Psoas muscle (tissue), 8 donors: ENCODE measurements around the gene ROPN1. TPM values are rescaled to one million over a fixed set of nuclear protein-coding genes. Genes with fewer than 3 reads are reported as not detected.
"Not testable (repeated sequence)": the region's sequence is repeated elsewhere in the genome, so short reads cannot be mapped to it uniquely, and the experiment has no call there.

Experiments
- ATAC-seq, 4 donors: fragments of 200-7000 bp; cut with Tn5 transposase; one replicate each; pipeline ENCODE4 v1.9.1; 2020; ENCODE audit warnings: moderate library complexity in 3 of 4, mild to moderate bottlenecking in 2 of 4
- DNase-seq, 2 donors: peaks; one replicate each; pipeline ENCODE4 v3.0.0-alpha.2; 2020
- H3K27ac ChIP-seq: fragments of 200-600 bp; one replicate; pipeline ENCODE4 v1.8.0; 2022
- H3K27me3 ChIP-seq, 3 donors: fragments of 200-600 bp in 1 of 3; one replicate each; pipeline versions ENCODE4 v1.6.1 to v1.8.0; 2013 to 2022; ENCODE audit warnings: low read length in 2 of 3, mild to moderate bottlenecking in 2 of 3, moderate library complexity in 1 of 3; ENCODE audit not compliant: insufficient read depth in 3 of 3
- H3K36me3 ChIP-seq, 2 donors: fragments of 200-600 bp in 1 of 2; one replicate each; pipeline versions ENCODE4 v1.6.1 to v1.8.0; 2013 to 2022; ENCODE audit warnings: low read depth in 1 of 2, mild to moderate bottlenecking in 1 of 2, moderate library complexity in 1 of 2; ENCODE audit not compliant: insufficient read depth in 1 of 2
- H3K4me1 ChIP-seq: fragments of 200-600 bp; one replicate; pipeline ENCODE4 v1.8.0; 2022
- H3K4me3 ChIP-seq: fragments of 200-600 bp; one replicate; pipeline ENCODE4 v1.8.0; 2022; ENCODE audit warnings: mild to moderate bottlenecking
- H3K9me3 ChIP-seq: fragments of 200-600 bp; one replicate; pipeline ENCODE4 v1.8.0; 2022
- WGBS, 3 donors: extraction: QIAGEN DNeasy Blood & Tissue Kit; methylation state at CpG; one replicate each; pipeline versions ENCODE4 v1.1.6 to v1.1.7; 2013; 5-methylcytosine and 5-hydroxymethylcytosine counted together
- intact Hi-C, 2 donors: fragments of 100-400 bp; cut with DNase I; formaldehyde crosslinking; loops; one replicate each; pipeline versions ENCODE4 v1.11.0 to v1.14.2; 2022
- polyA plus RNA-seq, 3 donors: library from polyadenylated mRNA; stranded (reverse); fragments of 200-250 nt; gene quantifications; one replicate each; pipeline ENCODE4 v1.2.3, GENCODE V29; 2013
- total RNA-seq, 4 donors: library from RNA; stranded (reverse); fragmentation: NEBNext Ultra II Directional in 2 of 4; extraction: Animal tissue kit (Norgen Biotek cat#: 25700) in 2 of 4; gene quantifications; one replicate each; pipeline versions ENCODE4 v1.2.1 to v1.2.4, GENCODE V29; 2021 to 2023
- TF ChIP-seq, protein P1 (sequence below): fragments of 200-600 bp; IDR thresholded peaks from one replicate; pipeline ENCODE4 v1.8.0; 2022; ENCODE audit warnings: antibody characterized with exemption
- donor health status: healthy with polysubstance abuse.
- donor health status: DM: no; HTN: no; CAD: no; lungs with moderate emphysema.
- donor health status: Bipolar disorder and iron deficiency.
- donor health status: healthy.
- donor health status: DM: yes; HTN: yes; CAD: no.
- donor health status: DM: no; HTN: no; CAD: no.
- donor health status: DM: no; HTN: no; CAD: no.
- donor health status: DM: yes; HTN: yes; CAD: no.

The ROPN1 gene
- total and polyA plus RNA-seq, 7 donors = not detected

- H3K27ac ChIP-seq = no peak overlapping the region
- no peak for DNase-seq
- no peaks in the 10 kb centered on the region for H3K9me3 ChIP-seq
- H3K4me1 ChIP-seq = no peaks in the 10 kb centered on the region
- WGBS, 3 donors = 67 to 76% (median 74%) methylated on average over 4 of the region's 4 CpGs
- ATAC-seq = no peak
- intact Hi-C loops = loop anchor here in 1 of 2 donors (10.0 kb wide), 1 partner anchor 96 kb away; the partner anchor contains the start of gene MYLK
- H3K4me3 ChIP-seq = peak overlapping the region; percentile 32
- H3K27me3 ChIP-seq = peaks cover 0 to 33% (median 0%) of the 10 kb centered on the region in 3 donors
- TF ChIP-seq, protein P1, sequence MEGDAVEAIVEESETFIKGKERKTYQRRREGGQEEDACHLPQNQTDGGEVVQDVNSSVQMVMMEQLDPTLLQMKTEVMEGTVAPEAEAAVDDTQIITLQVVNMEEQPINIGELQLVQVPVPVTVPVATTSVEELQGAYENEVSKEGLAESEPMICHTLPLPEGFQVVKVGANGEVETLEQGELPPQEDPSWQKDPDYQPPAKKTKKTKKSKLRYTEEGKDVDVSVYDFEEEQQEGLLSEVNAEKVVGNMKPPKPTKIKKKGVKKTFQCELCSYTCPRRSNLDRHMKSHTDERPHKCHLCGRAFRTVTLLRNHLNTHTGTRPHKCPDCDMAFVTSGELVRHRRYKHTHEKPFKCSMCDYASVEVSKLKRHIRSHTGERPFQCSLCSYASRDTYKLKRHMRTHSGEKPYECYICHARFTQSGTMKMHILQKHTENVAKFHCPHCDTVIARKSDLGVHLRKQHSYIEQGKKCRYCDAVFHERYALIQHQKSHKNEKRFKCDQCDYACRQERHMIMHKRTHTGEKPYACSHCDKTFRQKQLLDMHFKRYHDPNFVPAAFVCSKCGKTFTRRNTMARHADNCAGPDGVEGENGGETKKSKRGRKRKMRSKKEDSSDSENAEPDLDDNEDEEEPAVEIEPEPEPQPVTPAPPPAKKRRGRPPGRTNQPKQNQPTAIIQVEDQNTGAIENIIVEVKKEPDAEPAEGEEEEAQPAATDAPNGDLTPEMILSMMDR = no peak
- no peaks in the 10 kb centered on the region for H3K36me3 ChIP-seq
Observed at GRCh38 chr3:123980539-123980938, 11.4 kb downstream of the ROPN1 start.

DNA sequence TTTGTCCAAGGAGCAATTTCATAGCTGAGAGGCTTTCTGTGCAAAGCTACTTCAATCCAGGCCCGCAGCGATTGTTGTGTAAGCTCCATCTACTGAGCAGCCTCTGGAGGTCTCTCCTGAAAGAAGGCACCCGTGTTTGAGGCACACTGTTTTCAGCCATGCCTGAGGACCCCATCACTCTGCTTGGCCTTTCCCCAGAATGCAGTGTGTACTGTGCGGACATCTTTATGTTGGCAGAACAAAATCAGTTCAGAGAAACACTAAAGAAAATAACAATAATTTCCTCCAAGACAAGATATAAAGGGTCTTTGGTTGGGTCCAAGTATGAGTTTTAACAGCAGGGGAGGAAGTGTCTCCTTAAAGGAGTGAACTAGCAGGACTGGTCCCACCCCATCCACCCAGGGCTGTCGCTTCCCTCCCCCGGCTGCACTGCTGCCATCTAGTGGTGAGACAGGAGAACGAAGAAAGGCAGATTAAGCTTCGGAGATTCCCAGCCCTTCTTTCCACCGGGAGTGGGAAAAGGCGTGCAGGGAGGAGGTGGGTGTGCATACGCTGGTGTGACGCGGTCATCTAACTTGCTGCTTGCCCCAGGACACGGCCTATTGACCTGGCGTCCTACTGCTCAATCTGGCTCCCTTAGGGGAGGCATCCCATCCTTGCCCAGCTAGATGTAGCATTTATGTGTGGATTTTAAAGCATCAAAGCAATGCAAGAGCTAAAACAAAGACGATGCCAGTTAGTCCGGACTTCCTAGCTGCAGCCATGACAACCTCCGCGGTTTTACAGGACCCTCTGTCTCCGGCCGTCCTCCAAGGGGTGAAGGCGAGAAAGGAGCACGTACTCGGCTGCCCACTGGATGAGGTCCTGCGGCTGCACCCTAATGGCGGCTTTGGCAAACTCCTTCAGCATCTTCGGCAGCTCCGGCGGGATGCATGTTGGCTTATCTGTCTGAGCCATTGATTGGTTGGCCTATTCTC is 12.1 kb downstream of the ROPN1 start:
- not testable (repeated sequence) for H3K4me1 ChIP-seq, H3K36me3 ChIP-seq, H3K9me3 ChIP-seq, H3K27ac ChIP-seq
- ATAC-seq = peak; percentile 85 to 97 (median 90)
- 8 to 14% (median 10%) methylated on average over 24 to 27 of the region's 29 CpGs for WGBS, 3 donors
- peak; percentile 15 to 56 for DNase-seq
- TF ChIP-seq, protein P1 = peak; percentile 70
- H3K4me3 ChIP-seq = peak overlapping the region; percentile 32
- intact Hi-C loops = loop anchor here in 1 of 2 donors (10.0 kb wide), 1 partner anchor 95 kb away; the partner anchor contains the start of gene MYLK
- H3K27me3 ChIP-seq = peaks cover 0 to 33% (median 0%) of the 10 kb centered on the region in 3 donors

- H3K4me3 ChIP-seq, DNase-seq, intact Hi-C loops, H3K36me3 ChIP-seq, H3K4me1 ChIP-seq, ATAC-seq, H3K27ac ChIP-seq, H3K9me3 ChIP-seq: not testable (repeated sequence)
- WGBS, 3 donors = 84 to 88% (median 86%) methylated on average over 6 to 7 of the region's 7 CpGs
- peaks cover 0 to 18% (median 0%) of the 10 kb centered on the region in 3 donors for H3K27me3 ChIP-seq
Observed at GRCh38 chr3:123976904-123977303, 15.0 kb downstream of the ROPN1 start.

GRCh38 chr3:123976181-123976898 is 15.6 kb downstream of the ROPN1 start:
- H3K36me3 ChIP-seq, intact Hi-C loops, H3K27ac ChIP-seq, ATAC-seq, H3K4me3 ChIP-seq, H3K9me3 ChIP-seq, H3K4me1 ChIP-seq, DNase-seq: not testable (repeated sequence)
- 73 to 82% (median 79%) methylated on average over 4 of the region's 4 CpGs for WGBS, 3 donors
- peaks cover 0 to 13% (median 0%) of the 10 kb centered on the region in 3 donors for H3K27me3 ChIP-seq

- WGBS, 3 donors = 71 to 84% (median 71%) methylated on average over 4 to 5 of the region's 7 CpGs
- not testable (repeated sequence) for H3K4me3 ChIP-seq
Observed at GRCh38 chr3:123975030-123975429, 16.9 kb downstream of the ROPN1 start.

GRCh38 chr3:123971406-123971805 is 20.5 kb downstream of the ROPN1 start:
- no peak overlapping the region for H3K27ac ChIP-seq
- TF ChIP-seq, protein P1 = no peak
- no peaks in the 10 kb centered on the region for H3K9me3 ChIP-seq
- peaks cover 0 to 3% (median 0%) of the 10 kb centered on the region in 3 donors for H3K27me3 ChIP-seq
- intact Hi-C loops = no loop called here
- H3K4me1 ChIP-seq = no peaks in the 10 kb centered on the region
- ATAC-seq = no peak
- no peak overlapping the region for H3K4me3 ChIP-seq
- no peak for DNase-seq
- H3K36me3 ChIP-seq = no peaks in the 10 kb centered on the region

More at GRCh38 chr3:123975030-123975429, 16.9 kb downstream of the ROPN1 start:
- H3K4me1 ChIP-seq, H3K27me3 ChIP-seq, H3K27ac ChIP-seq, H3K36me3 ChIP-seq, H3K9me3 ChIP-seq, DNase-seq, intact Hi-C loops, ATAC-seq: not testable (repeated sequence)

DNA sequence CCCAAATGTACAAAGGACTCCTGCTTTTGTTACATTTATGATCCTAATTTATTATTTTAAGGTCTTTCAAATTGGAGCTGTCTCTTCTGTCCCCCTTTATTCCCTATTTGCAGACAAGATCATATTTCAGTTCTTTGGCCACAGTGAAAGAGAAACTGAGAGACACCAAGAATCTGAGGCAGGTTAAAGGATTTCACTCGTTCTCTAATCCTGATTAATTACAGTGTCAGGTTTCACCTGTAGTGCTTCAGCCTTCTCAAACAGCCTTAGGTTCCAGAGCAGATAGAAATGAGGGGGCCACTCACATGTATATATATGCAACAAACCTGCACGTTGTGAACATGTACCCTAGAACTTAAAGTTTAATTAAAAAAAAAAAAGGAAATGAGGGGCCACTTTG is 24.7 kb downstream of the ROPN1 start:
- H3K4me3 ChIP-seq, H3K36me3 ChIP-seq, H3K9me3 ChIP-seq, ATAC-seq, H3K4me1 ChIP-seq, DNase-seq, H3K27ac ChIP-seq, intact Hi-C loops, H3K27me3 ChIP-seq: not testable (repeated sequence)
- WGBS, 3 donors = 18 to 25% (median 22%) methylated on average over 2 of the region's 2 CpGs

- H3K4me1 ChIP-seq, H3K4me3 ChIP-seq, H3K27me3 ChIP-seq, intact Hi-C loops, H3K36me3 ChIP-seq, DNase-seq, H3K27ac ChIP-seq, H3K9me3 ChIP-seq, ATAC-seq: not testable (repeated sequence)
- WGBS, 3 donors = 17 to 43% (median 30%) methylated on average over 1 of the region's 1 CpG
Observed at GRCh38 chr3:123966799-123967198, 25.1 kb downstream of the ROPN1 start.
